HEK293T (cell line): ENCODE data around the gene BCAS1.

Source experiments
- ARNT ChIP-seq: fragments of 450-650 bp; IDR thresholded peaks from 2 replicates; pipeline ENCODE4 v1.6.1; 2017; ENCODE audit warnings: mild to moderate bottlenecking
- BHLHE40 ChIP-seq: fragments of 450-650 bp; IDR thresholded peaks from 2 replicates; pipeline ENCODE4 v1.6.1; 2016; ENCODE audit warnings: mild to moderate bottlenecking, moderate library complexity, borderline replicate concordance
- ELF4 ChIP-seq: fragments of 450-650 bp; IDR thresholded peaks from 2 replicates; pipeline ENCODE4 v1.6.1; 2017; ENCODE audit warnings: antibody characterized with exemption
- FOXA1 ChIP-seq: fragments of 450-650 bp; IDR thresholded peaks from 2 replicates; pipeline ENCODE4 v1.6.1; 2016; ENCODE audit warnings: mild to moderate bottlenecking
- FOXK2 ChIP-seq: fragments of 450-650 bp; IDR thresholded peaks from 2 replicates; pipeline ENCODE4 v1.6.1; 2016; ENCODE audit warnings: mild to moderate bottlenecking
- FOXM1 ChIP-seq: fragments of 450-650 bp; IDR thresholded peaks from 2 replicates; pipeline ENCODE4 v1.6.1; 2017; ENCODE audit warnings: mild to moderate bottlenecking, borderline replicate concordance
- L3MBTL2 ChIP-seq: fragments of 450-650 bp; conservative IDR thresholded peaks from 2 replicates; pipeline ENCODE4 v1.6.1; 2016; ENCODE audit warnings: mild to moderate bottlenecking
- LEF1 ChIP-seq: fragments of 450-650 bp; IDR thresholded peaks from 2 replicates; pipeline ENCODE4 v1.6.1; 2017; ENCODE audit warnings: mild to moderate bottlenecking, borderline replicate concordance
- SP1 ChIP-seq: fragments of 450-650 bp; IDR thresholded peaks from 2 replicates; pipeline ENCODE4 v1.6.1; 2017
- SUZ12 ChIP-seq: fragments of 450-650 bp; IDR thresholded peaks from 2 replicates; pipeline ENCODE4 v1.6.1; 2016; ENCODE audit warnings: mild to moderate bottlenecking
- TARDBP ChIP-seq: fragments of 450-650 bp; IDR thresholded peaks from 2 replicates; pipeline ENCODE4 v1.6.1; 2016
- ZNF384 ChIP-seq: fragments of 450-650 bp; IDR thresholded peaks from 2 replicates; pipeline ENCODE4 v1.6.1; 2016

DNA sequence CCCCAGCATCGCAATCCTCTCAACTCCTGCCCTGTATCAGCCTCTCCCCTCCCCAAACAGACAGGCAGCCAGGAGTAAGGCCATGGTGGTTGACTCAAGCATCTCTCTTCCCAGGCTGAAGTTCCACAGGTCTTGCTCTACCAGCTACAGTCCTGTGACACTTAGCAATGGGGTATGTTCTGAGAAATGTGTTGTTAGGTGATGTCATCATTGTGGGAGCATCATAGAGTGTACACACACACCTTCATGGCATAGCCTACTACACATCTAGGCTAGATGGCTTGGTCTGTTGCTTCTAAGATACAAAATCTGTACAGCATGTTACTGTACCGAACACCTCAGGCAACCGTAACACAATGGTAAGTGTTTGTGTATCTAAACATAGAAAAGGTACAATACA, 29.5 kb upstream of the BCAS1 start:
- TF ChIP-seq FOXM1 (no peak), ELF4 (no peak), SP1 (no peak), ARNT (no peak), BHLHE40 (no peak), FOXA1 (no peak), FOXK2 (no peak), L3MBTL2 (no peak), TARDBP (no peak), LEF1 (no peak), SUZ12 (no peak), ZNF384 (no peak)
